ENCODE data around the gene COLGALT1. TPM values are rescaled to one million over a fixed set of nuclear protein-coding genes. Genes with fewer than 3 reads are reported as not detected.
A peak's percentile ranks its signal among the peaks of the same experiment; 100 is the strongest.

The COLGALT1 gene
- total RNA-seq, 1 donor from 2014 or later = 66.3 TPM

DNA sequence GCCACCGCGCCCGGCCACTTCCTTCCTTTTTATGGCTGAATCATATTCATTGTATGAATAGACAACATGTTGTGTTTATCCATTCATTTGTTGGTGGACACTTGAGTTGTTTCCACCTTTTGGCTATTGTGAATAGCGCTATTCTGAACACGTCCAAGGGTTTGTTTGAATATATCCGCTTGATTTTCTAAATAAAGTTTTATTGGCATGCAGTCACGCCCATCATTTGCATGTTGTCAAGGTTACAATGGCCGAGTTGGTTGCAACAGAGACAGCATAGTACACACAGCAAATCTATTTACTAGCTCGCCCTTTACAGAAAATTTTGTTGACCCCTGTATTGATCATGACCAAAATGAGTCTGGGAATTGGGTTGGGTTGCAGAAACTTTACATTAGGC is 43.5 kb downstream of the COLGALT1 start:
- no peak for DNase-seq (ENCODE audit: low spot score)

GRCh38 chr19:17599780-17600179 is 44.3 kb downstream of the COLGALT1 start:
- no peak for DNase-seq (ENCODE audit: low spot score)

DNA sequence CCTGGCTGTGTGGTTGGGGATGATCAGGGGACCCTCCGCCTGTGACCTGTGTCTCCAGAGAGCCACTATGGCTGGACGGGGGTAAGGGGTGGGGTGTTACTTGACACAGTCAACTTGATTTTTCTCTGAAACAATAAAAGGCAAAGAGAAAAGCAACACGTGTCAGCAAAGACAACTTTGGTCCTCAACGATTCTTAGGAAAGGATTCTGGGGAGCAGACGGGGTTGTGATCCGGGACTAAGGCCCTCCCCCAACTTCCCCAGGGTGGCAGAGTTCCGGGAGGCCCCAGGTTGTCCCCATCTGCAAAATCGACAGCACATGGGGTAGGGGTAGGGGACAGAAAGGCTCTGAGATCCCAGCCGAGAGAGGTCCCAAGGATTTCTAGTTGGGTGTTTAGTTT is 46.2 kb downstream of the COLGALT1 start:
- DNase-seq (ENCODE audit: low spot score) = no peak

- no peak for DNase-seq (ENCODE audit: low spot score)
Observed at GRCh38 chr19:17602217-17602616, 46.8 kb downstream of the COLGALT1 start.

GRCh38 chr19:17602872-17603510 is 47.5 kb downstream of the COLGALT1 start:
- DNase-seq (ENCODE audit: low spot score) = no peak

DNA sequence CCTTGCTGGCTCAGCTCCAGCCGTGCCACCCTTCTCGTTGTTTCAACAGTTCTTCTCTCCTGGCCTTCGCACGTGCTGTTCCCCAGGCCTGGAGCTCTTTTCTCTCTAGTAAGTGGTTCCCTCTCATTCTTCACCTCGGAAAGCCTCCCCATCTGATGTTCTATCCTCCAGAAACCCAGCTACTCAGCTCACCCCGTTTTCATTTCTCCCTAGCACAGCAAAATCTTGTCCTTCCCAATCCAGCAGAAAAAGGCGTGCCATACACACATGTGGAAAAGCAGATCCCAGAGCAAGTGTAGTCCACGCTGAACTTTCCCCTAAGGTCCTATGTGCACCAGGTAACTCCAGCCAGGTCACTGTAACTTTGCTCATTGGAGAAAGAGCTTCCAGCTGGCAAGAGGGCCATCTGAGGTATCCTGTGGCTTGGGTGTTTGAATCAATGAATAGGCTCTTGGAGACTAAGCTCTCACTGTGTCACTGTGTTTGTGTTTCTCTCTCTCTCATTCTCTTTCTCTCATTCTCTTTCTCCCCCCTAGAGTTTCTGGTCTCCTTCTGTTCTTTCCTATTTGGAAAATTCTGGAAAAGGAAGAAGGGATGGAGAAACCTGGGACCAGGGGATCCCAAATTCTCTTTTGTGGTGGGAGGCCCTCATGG is 49.0 kb downstream of the COLGALT1 start:
- DNase-seq (ENCODE audit: low spot score) = no peak

DNA sequence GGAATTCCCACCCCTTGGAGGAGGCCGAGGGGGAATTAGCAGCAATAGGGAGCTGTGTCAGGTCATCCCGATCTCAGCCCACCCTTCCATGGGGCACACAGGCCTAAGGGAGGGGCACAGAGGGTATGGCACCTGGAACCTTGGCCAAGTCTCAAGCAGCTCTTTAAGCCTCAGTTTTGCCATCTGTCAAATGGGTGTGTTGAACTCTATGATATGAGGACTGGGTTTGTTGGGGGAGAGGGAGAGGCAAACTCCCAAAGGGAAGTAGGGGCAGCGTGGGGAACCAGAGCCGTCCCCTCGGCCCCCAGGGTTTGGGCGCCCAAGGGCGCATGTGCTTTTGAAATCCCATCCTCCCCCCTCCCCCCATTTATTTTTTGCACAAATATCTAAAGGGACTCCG is 49.7 kb downstream of the COLGALT1 start:
- no peak for DNase-seq (ENCODE audit: low spot score)

GRCh38 chr19:17605761-17606589 is 50.5 kb downstream of the COLGALT1 start:
- peak; percentile 59 for DNase-seq (ENCODE audit: low spot score)

- no peak for DNase-seq (ENCODE audit: low spot score)
Observed at GRCh38 chr19:17606590-17607185, 51.2 kb downstream of the COLGALT1 start.

DNA sequence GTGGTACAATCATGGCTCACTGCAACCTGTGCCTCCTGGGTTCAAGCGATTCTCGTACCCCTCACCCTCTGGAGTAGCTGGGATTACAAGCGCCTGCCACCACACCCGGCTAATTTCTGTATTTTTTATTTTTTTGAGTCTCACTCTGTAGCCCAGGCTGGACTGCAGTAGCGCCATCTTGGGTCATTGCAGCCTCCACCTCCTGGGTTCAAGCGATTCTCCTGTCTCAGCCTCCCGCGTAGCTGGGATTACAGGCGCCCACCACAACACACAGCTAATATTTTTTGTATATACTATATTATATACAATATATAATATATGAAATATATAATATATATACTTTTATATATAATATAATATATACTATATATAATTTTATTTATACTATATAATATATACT is 52.5 kb downstream of the COLGALT1 start:
- DNase-seq (ENCODE audit: low spot score) = no peak

DNA sequence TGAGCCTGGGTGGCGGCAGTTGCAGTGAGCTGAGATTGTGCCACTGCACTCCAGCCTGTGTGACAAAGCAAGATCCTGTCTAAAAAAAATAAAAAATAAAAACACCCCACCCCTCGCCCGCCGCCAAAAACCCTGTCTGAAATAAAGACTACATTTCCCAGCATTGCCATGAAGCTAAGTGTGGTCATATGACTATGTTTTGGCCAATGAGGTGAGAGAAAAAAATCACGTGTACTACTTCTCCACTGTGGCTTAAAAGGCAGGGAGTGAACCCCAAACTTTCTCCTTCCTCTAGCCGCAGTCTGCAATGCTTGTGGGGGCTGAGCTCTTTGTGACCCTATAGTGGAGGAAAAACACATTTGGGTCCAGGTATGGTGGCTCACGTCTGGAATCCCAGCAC is 54.9 kb downstream of the COLGALT1 start:
- DNase-seq (ENCODE audit: low spot score) = no peak

DNA sequence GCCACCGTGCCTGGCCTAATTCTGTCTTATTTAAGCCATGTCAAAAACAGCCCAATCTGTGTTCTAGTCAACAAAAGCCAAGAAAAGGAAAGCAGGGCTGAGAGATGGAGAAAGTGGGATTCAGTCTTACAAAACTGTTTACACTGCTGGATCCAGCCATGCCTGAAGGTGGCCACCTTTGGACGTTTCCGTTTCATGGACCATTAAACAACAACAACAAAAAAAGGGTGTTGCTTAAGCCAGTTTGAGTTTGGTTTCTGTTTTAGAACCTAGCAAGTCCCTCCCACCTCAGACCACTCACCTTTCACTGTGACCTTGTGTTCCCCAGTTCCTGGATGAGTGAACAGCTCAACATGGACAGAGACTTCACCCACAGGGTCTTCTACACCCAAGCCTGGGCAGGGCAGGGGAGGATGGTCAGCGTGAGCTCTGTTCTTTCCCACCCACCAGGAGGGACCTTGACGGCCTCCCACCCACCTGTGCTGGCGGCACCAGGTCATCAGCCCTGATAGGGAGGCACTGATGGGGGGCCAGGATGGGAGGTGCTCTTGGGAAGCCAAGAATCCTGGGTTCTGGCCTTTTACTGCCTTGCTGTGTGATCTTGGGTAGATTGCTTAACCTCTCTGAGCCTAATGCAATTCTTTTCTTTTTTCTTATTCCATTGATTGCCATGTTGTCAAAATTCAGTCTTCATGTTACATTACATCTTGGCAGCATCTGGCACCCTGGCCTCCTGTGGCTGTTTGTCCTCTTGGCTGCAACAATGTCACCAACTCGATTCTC is 56.2 kb downstream of the COLGALT1 start:
- DNase-seq (ENCODE audit: low spot score) = no peak

DNA sequence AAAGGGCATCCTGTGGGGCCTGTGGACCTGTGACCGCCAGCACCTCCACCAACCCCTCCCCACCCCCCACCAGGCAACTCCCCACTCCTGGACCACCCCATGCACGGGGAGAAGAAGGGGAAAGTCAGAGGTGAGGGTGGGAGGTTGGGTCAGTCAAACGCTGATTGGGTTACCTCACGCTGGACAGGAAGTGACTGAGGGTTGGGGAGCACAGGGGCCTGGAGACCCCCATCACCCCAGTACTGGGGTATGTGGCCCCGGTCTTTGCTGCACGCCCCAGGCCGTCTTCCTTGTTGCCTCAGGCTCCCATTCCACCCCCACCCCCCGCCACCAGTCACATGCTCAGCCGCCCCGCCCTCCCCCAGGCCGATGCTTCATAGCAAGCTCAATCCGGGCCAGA is 59.0 kb downstream of the COLGALT1 start:
- DNase-seq (ENCODE audit: low spot score) = no peak

GRCh38 chr19:17615889-17616685 is 60.6 kb downstream of the COLGALT1 start:
- no peak for DNase-seq (ENCODE audit: low spot score)

GRCh38 chr19:17616686-17616960 is 61.2 kb downstream of the COLGALT1 start:
- no peak for DNase-seq (ENCODE audit: low spot score)

- DNase-seq (ENCODE audit: low spot score) = no peak
Observed at GRCh38 chr19:17616961-17617806, 61.7 kb downstream of the COLGALT1 start.

DNA sequence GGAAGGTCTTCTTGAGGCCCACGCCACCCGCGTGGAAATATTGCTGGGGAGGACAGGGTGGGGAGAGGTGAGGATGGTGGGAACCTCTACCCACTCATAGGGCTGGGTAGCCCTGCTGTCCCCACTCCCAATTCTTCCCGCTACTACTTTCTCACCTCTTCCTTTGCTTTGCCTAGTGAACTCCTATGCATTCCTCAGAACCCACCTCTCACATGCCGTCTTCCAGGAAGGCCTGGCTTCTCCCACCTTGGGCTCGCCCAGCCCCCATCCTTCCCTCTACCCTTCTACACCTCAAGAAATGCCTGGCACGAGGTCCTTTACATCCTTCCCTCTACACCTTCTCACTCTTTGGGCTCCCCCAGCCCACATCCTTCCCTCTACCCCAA is 62.4 kb downstream of the COLGALT1 start:
- DNase-seq (ENCODE audit: low spot score) = no peak

DNA sequence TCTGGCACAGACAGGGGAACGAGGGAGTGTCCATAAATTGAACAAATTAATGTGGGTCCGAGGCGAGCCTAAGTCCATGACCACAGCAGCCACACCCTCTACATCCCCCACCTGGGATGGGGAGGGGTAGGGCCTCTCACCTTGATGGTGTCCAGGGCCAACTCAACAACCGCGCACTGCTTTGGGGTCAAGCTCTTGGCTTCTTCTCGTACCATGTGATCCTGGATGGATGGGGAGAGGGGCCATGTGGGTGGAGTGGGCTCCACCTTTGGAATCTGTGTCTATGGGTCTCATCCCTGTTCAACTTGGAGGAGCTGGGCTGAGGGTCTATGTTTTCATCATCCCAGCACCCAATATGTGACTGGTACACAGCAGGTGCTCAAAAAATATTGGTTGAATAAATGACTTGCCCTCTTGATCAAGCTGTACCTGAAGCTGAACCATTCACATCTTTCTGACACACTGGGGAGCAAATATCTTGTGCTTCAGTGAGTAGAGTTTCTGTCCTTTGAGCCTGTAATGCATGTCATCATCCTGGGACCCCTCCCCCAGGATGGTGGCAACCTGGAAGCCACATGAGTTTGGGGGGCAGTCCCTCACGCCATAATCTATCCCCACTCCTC is 62.9 kb downstream of the COLGALT1 start:
- no peak for DNase-seq (ENCODE audit: low spot score)

DNA sequence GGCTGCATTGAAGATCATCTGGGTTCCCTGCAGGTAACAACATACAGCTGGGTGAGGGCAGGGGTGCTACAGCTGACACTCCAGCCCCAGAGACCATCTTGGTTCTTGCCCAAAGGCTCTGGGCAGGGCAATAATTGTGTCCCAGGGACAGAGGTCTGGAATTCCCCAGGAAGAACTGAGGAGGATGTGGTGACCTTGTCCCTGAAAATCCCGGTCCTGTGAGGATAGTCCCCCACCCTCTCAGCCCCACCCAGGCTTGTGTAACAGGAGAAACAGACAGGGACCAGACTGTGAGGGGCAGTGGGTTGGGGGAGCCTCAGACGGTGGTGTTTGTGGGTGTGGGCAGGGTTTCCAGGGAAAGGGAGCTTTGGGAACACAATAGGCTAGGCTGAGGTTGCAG is 63.5 kb downstream of the COLGALT1 start:
- DNase-seq (ENCODE audit: low spot score) = no peak

DNA sequence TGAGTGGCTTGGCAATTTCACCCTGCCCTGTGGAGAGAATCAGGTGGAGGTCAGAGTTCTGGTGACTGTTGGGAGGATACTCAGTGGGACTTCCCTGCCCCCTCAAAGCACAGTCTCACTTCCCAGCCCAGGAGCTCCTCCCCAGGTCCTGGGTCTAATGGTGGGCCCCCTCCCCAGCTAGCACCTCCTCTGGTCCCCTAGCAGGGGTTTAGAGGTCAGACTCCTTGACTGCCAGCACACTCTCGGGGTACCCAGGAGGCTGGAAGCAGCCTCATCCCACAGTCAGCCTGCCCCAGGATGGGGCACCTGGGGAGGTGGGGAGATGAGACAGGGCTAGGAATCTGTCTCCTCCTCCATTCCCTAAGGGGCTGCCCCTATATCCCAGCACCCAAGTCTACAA is 65.2 kb downstream of the COLGALT1 start:
- no peak for DNase-seq (ENCODE audit: low spot score)

All from ureter (tissue), 1 donor.